Activated T-cell treated with anti-CD3 and anti-CD28 coated beads for 4 hours (primary cell): ENCODE results near the gene TMPRSS5.
"Not testable (repeated sequence)": the region's sequence is repeated elsewhere in the genome, so short reads cannot be mapped to it uniquely, and the experiment has no call there.

Source experiments
- DNase-seq: peaks from one replicate; pipeline ENCODE4 v3.0.0-alpha.2; 2020

Gene TMPRSS5

DNA sequence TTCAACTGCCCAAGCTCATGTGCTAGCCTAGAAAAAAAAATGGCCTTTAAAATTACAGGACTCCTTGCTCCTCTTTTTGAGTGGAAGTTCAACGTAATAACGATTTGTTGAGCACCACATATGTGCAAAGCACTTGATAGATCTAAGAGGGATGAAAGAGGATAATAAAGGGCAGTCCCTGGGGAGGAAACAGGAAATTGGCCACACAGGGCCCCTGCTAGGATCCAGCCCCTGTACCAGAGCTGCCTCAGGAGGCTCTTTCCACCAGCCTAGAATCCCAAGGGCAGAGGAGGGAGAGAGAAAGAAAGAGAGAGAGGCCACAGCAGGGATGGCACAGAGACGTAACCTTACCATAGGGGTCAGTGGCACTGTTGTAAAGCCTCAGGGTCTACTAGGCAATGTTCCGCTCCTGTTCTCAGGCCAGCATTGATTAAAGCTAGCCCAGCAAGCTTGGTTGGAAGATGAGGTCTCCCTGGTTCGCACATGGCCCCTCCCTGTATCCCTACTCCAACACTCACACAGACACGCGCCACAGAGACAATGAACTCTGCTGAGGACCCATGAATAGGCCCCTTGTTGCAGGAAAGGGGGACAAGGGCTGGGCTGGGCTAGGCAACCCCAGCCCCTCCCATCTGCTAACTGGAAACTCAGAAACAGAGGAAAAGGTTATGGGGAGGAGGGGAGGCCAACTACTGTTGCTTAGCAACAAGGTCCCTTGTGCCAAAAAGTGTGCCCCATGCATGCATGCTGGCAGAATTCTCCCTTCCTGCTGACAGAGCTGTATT, at the start of gene TMPRSS5:
Gene TMPRSS5, minus strand, starts transcription at position 438 of the 785 bp plus-strand sequence. Its CDS starts 84 bp downstream, at position 354.
- DNase-seq, result no peak

DNA sequence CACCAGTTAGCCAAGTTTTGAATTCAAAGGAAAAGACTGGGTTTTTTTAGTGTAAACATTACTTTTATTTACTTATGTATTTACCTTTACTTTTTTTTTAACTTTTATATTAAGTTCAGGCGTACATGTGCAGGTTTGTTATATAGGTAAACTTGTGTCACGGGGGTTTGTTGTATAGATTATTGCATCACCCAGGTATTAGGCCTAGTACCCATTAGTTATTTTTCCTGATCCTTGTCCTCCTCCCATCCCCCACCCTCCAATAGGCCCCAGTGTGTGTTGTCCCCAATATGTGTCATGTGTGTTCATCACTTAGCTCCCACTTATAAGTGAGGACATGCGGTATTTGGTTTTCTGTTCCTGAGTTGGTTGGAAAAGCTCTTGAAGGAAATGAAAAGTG, 46.8 kb upstream of the TMPRSS5 start:
- DNase-seq, result no peak

DNA sequence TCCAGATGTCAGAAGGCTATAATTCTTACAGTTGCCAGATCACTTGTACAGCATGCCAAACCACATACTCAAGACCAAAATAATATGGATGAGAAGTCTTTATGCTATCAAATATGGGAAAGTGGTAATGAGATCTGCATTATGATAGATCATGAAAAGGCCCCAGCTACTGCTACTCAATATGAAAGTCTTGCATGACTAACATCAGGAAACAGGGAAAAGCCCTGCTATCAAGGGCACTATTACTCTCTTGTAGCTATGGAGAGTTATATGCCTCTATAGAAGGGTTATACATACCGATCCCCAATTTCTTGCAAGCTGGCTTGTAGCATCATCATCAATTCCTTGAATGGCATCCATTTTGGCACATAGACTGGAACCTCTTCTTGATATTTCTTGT, 30.2 kb upstream of the TMPRSS5 start:
- DNase-seq, result no peak

DNA sequence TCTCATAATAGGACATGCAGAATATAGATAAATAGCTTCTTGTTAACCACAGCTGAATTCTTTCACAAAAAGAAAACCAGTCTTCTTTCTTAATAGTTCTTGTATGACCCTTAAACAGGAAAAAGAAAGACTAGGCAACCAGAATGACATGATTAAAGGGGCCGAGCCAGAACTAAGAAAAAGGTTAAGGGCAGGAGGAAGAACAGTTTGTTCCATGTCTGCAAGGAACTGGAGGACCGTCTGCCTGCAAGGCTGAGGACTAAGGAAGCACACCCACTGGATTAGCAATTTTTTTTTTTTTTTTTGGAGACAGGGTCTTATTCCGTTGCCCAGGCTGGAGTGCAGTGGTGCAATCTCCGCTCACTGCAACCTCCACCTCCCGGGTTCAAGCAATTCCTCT, 26.0 kb upstream of the TMPRSS5 start:
- DNase-seq, result no peak

DNA sequence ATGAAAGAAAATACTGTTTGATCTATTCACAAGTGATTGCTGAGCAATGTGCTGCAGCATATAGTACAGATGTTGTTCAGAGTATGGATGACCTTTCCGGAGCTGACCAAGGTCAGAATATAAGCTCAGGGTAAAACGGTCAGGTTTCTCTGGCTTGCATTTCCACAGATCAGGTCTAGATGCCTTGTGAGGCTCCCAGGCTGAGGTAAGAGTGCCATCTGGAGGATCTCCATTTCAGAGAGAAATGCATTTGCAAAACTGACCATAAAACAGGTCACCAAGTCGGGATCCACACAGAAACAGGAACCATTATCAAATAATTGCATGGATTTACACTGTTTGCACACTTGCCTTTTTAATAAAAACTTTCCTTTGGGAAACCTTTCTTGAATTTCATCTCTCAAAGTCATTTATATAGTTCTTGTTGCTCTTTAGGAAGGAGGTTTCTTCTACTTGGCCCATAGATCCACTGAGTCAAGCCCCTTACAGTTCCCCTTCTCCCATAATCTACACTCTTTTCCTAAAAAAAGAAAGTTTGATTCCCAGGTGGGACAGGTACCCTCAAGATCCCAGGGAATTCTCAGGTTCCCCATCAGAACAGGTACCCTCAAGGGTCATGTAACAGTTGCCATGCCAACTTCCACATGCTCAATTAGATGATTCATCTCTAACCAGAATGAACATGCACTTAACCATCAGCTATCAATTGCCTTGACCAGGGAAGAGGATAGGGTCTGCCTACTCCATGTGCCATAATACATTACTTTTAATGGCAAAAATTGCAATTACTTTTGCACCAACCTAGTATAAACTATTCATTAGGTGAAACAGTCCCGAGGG, 25.0 kb upstream of the TMPRSS5 start:
- no peak for DNase-seq

DNA sequence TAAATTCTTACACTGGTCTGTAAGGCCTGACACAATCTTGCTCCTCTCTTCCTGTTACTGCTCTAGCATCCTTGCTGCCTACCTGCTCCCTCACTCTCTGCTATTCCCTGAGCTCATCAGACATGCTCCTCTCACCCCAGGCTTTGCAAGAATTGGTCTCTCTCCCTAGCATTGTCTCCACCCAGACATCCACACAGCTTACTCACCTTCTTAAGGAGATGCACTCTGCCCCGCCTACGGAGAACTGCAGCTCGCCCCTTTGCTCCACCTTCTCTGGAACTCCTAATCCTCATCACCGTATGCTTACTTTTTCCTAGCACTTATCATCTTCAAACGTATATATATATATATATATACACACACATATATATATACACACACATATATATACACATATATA, 23.3 kb upstream of the TMPRSS5 start:
- DNase-seq, result no peak

DNA sequence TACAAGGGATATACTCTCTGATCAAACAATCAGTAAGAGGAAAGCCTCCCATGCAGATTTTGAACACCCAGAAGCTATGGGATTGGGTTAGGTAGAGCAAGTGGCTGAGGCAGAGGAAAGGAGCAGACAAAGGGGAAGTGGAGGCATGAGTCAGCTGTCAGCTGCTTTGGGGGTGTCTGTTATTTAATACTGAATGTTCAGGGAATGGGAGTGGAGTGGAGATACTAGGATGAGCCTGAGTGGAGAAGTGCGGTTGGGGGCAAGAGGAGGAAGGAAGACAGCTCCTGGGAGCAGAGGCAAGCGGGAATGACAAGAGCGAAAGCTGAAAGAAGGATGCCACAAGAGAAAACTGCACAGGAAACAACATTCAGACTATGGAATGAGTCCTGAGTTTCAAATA, 22.7 kb upstream of the TMPRSS5 start:
- no peak for DNase-seq

DNA sequence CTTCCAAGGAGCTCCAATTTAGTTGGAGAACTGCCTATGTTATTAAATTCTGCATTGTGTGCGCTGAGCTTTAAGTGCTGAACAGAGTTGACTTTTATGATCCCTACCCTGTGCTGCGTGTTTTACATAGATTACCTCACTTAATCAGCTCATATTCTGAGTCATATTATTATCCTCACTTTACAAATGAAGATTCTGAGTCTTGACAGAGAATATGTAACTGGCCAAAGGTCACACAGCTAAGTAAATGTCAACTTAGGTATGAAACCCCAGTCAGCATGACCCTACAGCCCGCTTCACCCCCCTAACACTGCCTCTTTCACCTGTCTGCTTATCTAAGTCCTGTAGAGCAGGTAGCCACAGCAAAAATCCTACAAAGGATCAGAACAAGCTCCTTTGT, 19.8 kb upstream of the TMPRSS5 start:
- no peak for DNase-seq

DNA sequence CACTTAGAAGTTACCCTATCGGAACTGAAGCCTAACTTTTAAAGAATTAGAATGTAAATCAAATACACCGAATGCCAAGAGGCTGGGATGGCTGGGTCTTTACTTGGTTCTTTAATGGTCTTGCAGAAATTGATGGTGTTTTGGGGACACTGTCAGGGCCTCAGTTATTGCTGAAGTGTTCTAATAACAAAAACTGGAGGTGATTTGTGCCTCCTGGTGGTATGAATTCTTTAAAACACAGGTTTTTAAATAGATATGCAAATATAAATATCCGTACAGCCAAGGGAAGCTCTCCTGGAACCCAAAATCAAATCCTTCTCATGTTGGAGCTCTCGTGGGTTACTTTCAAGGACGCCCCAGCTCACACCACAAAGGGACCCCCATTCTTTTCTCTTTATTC, 19.3 kb upstream of the TMPRSS5 start:
- DNase-seq, result no peak

DNA sequence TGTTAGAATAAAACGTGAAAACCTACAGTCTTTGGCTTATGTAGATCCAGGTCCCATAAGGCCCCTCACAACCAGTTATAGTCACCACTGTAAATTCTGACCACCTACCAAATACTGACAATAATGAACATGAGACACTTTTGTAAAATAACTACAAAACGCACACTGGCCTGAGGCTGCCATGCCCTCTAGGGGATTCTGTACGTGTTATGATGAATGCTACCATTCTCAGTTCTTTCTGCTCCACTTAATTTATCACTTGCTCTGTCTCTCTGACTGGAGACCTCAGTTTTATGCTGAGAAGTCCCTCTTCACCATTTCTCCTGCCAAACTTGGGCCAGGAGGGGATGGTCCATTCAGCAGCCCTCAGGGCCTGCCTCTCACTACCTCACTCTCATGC, 18.7 kb upstream of the TMPRSS5 start:
- DNase-seq, result no peak

DNA sequence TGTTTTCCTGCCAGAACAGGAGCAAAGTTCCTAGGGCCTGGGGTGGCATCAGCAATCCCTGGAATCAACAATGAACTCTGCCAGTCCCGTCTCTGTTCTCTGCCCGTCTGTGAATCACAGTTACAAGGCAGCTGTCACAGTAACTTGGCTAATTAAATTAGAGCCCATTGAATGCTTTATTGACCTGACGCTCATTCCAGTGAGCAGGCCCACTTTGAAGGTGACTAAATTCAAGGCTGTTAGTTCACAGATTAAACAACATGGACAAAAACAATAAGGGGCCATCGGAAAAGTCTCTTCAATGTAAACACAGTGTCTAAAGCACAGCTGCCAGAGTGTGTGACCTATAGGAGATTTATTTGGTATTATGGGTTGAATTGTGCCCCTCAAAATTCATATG, 17.7 kb upstream of the TMPRSS5 start:
- DNase-seq, result no peak

DNA sequence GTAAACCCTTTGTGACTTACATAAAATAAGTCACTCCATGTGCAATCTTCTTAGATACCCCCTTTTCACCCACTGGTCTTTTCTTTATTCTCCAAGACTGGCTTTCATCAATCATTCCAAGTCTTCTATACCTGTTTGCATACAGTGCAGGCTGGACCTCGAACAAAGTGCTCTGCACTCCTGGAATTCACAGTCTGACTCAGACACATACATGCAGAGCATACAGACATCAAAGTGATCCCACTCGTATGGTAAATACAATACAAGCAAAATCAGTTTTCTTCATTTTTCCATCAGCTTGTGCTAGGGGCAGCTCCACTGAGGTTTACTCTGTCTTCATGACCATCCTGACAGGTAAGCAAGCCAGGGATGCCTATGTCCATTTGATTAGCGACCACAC, 16.8 kb upstream of the TMPRSS5 start:
- DNase-seq, result no peak

DNA sequence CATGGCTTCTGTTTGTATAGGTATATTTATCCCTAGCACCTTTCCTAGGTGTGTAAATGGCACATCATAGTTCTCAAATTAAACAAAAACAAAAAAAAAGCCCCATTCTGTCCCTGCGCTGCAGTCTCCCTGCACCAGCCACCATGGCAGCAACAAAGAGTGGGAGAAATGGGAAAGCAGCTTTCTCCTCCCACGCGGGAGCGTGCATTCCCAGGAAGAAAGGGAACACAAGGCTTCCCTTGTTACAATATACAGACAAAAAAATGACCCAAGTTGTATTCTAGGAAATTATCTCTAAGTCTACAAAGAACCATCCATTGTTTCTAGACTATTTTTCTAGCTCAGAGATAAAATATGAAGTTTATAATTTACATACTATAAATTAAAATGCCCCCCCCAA, 16.1 kb upstream of the TMPRSS5 start:
- no peak for DNase-seq

DNA sequence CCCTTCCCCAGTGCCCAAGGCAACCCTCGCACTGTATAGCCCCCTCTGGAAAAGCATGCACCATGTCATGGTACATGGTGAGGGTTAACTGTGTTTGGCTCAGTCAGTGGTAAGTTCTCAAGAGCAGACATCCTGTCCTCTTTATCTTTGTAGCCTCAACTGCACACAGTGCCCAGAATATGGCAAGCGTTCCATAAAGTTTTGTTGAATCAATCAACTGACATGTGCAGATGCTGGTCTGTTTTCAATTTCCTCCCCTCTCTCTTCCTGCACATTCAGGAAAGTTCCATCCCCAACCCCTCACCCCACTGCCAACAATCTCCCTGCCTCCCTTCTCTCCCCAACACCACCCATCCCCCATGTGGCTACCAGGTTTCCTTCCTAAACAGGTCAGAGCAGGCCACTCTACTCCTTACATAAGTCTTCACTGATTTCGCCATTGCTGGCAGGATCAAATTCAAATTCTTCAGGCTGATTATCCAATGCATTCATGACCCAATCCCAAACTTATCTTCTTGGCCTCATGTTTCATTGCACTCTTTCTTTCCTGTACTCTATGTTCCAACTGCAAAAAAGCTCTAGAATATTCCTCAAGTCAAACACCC, 15.5 kb upstream of the TMPRSS5 start:
- no peak for DNase-seq

DNA sequence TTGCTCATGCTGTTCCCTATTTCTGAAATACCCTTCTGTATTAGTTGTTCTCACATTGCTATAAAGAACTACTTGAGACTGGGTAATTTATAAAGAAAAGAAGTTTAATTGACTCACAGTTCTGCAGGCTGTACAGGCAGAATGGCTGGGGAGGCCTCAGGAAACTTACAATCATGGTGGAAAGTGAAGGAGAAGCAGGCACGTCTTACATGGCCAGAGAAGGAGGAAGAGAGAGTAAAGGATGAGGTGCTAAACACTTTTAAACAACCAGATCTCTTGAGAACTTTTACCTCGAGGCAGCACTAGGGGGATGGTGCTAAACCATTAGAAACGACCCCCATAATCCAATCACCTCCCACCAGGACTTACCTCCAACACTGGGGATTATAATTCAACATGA, 14.4 kb upstream of the TMPRSS5 start:
- DNase-seq, result not testable (repeated sequence)

DNA sequence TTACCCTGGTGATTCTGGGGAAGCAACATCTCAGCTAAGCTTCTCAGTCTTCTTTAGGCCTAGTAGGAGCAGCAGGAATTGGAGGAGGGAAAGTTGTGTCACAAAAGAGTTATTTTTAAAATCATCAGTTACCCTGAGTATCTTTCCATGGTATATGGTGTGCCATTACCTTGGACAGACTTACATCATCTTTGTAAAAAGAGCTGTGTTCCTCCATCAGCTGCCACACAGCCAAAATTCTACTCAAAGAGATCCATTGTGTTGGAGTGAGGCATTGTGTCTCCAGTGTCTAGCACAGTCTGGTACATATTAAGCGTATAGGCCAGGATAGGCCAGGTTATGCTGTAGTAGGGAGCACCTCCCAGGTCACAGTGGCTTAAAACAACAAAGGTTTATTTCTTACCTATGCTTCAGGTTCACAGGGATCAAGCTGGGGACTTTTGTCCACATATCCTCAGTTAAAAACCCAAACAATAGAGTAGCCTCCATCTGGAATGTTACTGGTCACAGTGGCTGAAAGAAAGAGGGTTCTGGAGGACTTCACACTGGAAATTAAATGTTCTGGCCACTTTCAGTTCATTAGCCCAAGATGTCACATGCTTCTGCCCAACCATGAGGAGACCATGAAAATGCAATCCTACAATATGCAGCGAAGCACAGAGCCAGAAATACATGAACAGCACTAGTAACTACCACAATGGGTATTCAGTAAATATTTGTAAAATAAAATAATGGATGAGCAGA, 9.9 kb upstream of the TMPRSS5 start:
- DNase-seq, result no peak

DNA sequence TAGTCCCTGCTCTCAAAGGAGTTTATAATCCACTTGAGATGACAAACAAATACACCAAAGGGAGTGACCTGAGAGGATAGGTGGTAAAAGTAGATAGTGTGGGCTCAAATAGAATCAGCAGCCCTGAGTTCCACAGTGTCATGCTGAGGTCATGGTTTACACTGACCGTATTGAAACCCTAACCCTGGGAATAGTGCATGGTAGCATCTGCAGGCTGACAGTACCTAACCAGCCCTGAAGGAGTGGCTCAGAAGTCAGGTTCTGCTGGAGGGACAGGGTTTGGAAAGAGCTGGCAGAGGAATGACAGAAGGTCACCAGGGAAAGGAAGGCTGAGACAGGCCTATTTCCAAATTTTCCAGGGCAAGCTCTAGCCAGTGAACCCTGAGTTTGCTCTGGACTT, 9.2 kb upstream of the TMPRSS5 start:
- DNase-seq, result no peak

DNA sequence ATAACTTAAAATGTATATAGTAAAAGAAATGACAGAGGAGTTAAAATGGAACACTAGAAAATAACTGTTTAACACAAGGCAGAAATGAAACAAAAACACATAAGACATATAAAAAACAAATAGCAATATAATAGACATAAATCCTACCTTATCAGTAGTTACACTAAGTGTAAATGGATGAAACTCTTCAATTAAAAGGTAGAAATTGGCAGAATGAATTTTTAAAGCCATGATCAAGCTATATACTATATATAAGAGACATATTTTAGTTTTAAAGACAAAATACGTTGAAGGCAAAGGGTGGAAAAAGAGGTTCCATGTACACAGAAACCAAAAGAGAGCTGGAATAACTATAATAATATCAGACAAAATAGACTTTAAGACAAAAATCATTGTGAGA, 4.9 kb upstream of the TMPRSS5 start:
- DNase-seq, result no peak

DNA sequence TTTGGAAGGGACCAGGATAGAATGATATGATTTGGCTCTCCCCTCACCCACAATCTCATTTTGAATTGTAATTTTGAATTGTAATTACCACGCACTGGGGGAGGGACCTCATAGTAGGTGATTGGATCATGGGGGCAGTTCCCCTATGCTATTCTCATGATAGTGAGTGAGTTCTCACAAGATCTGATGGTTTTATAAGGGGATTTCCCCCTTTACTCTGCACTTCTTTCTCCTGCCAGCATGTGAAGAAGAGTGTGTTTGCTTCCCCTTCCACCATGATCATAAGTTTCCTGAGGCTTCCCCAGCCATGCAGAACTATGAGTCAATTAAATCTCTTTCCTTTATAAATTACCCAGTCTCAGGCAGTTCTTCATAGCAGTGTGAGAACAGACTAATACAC, 2.6 kb downstream of the TMPRSS5 start:
- DNase-seq, result not testable (repeated sequence)

DNA sequence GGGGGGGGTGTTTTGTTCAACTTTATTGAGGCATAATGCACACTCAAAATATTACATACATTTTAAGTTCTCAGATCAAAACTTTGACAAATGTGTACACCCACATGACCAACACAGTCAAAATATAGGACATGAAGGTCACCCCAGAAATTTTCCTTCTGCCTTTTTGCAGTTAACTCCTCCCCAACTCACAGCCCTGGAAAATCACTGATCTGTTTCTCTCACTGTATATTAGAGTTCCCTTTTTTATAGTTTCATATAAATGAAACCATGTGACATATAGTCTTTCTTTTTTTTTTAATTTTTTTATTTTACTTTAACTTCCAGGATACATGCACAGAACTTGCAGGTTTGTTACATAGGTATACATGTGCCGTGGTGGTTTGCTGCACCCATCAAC, 4.6 kb downstream of the TMPRSS5 start:
- no peak for DNase-seq

DNA sequence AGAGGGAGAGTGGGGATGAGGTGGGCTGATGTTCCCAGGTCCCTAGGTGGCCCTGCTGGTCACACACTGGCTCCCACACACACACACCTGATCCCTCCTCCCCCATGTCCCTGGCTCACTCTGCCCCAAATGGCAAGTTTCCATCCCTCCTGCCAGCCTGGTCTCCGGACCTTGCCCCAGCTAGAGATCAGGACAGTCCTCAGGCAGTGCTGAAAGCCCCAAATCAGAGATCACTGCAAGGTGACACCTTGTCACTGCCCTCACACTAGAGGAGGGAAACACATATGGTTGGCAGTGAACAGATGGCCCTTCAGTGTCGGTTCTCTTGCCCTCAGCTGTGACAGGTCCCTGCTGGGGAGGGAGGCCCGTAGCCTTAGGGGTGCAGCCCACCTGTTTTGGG, 7.6 kb downstream of the TMPRSS5 start:
- DNase-seq, result no peak

DNA sequence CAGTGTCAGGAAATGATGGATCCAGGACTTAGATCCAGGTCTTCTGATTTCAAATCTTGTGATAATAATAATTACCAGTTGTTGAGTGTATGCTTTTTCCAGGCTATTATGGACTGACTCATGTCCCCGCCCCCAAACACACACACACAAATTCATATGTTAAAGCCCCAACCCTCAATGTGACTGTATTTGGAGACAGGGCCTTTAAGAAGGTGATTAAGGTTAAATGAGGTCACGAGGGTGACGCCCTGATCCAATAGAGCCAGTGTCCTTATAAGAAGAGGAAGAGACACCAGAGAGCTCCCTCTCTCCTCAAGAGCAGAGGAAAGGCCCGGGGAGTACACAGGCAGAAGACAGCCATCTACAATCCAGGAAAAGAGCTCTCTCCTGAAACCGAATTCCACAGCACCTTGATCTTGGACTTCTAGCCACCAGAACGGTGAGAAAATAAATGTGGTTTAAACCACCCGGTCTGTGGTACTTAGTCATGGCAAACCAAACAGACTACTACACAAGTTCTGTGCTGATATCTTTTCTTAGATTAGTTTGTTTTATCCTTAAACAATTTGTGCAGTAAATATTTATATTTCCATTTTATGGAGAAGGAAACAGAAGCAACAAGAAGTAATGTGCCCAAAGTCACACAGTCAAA, 8.2 kb downstream of the TMPRSS5 start:
- no peak for DNase-seq

DNA sequence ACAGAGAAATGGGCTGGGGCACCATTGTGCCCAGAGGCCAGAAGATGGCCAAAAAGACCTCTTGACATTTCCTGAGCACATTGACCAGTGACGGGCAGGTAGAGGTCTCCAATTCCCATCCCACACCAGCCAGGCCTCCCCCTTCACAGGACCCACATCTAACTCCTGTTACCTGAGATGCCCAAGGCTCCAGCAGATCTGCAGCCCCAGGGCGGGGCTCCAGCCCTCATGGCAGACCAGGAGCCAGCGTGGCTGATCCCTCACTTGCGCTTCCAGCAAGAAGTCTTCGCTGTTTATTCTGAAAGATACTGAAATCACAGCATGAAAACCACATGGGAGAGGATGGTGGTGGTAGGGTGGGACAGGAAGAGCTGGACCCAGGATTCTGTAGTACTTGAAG, 9.0 kb downstream of the TMPRSS5 start:
- DNase-seq, result no peak
